ENCODE results near the gene MVP.
A peak's percentile ranks its signal among the peaks of the same experiment; 100 is the strongest.
"Not testable (repeated sequence)": the region's sequence is repeated elsewhere in the genome, so short reads cannot be mapped to it uniquely, and the experiment has no call there.

The MVP gene

GRCh38 chr16:29825145-29826044, 5.1 kb downstream of the MVP start:
- H3K4me3 ChIP-seq (replicated peaks; ENCODE audit: low read depth, low read length): peak overlapping the region; percentile 23
- TF ChIP-seq CTCF (IDR thresholded peaks at IDR 0.05; ENCODE audit: low read depth, low read length, missing control alignments): no peak
- peak; percentile 70 for DNase-seq (ENCODE audit: extremely low read depth, low read depth)

- no peak for TF ChIP-seq CTCF (IDR thresholded peaks at IDR 0.05; ENCODE audit: low read depth, low read length, missing control alignments)
- no peak for DNase-seq (ENCODE audit: extremely low read depth, low read depth)
Measured at GRCh38 chr16:29826342-29826695, 6.1 kb downstream of the MVP start.

GRCh38 chr16:29830774-29831173, 10.5 kb downstream of the MVP start:
- no peak for DNase-seq (ENCODE audit: extremely low read depth, low read depth)
- H3K4me3 ChIP-seq (replicated peaks; ENCODE audit: low read depth, low read length): no peak overlapping the region
- no peak for TF ChIP-seq CTCF (IDR thresholded peaks at IDR 0.05; ENCODE audit: low read depth, low read length, missing control alignments)

More at GRCh38 chr16:29826342-29826695, 6.1 kb downstream of the MVP start:
- no peak overlapping the region for H3K4me3 ChIP-seq (replicated peaks; ENCODE audit: low read depth, low read length)

GRCh38 chr16:29831490-29831889, 11.2 kb downstream of the MVP start:
- no peak overlapping the region for H3K4me3 ChIP-seq (replicated peaks; ENCODE audit: low read depth, low read length)
- no peak for DNase-seq (ENCODE audit: extremely low read depth, low read depth)
- TF ChIP-seq CTCF (IDR thresholded peaks at IDR 0.05; ENCODE audit: low read depth, low read length, missing control alignments): no peak

GRCh38 chr16:29833219-29833618, 13.0 kb downstream of the MVP start:
- H3K4me3 ChIP-seq (replicated peaks; ENCODE audit: low read depth, low read length); DNase-seq (ENCODE audit: extremely low read depth, low read depth): not testable (repeated sequence)

- no peak for DNase-seq (ENCODE audit: extremely low read depth, low read depth)
- H3K4me3 ChIP-seq (replicated peaks; ENCODE audit: low read depth, low read length): no peak overlapping the region
- TF ChIP-seq CTCF (IDR thresholded peaks at IDR 0.05; ENCODE audit: low read depth, low read length, missing control alignments): no peak
Measured at GRCh38 chr16:29834079-29834478, 13.8 kb downstream of the MVP start.

- no peak overlapping the region for H3K4me3 ChIP-seq (replicated peaks; ENCODE audit: low read depth, low read length)
- TF ChIP-seq CTCF (IDR thresholded peaks at IDR 0.05; ENCODE audit: low read depth, low read length, missing control alignments): no peak
- DNase-seq (ENCODE audit: extremely low read depth, low read depth): no peak
Measured at GRCh38 chr16:29835926-29836325, 15.7 kb downstream of the MVP start.
